HEK293 (cell line): ENCODE measurements around the gene RANBP2.

ENCODE experiments used
- CTCF ChIA-PET: fragments of 350-600 bp; formaldehyde crosslinking; extraction: SDS; loops from one replicate; lab custom pipeline; 2021; ENCODE audit warnings: antibody characterized with exemption; lab: Yijun Ruan, JAX
- POLR2A ChIA-PET: fragments of 300-600 bp; formaldehyde crosslinking; extraction: SDS; loops from one replicate; lab custom pipeline; 2020; ENCODE audit warnings: antibody characterized with exemption, inconsistent platforms; lab: Yijun Ruan, JAX
- H3K27ac ChIP-seq: fragments of 200-500 bp; sonication (Bioruptor generic); 2 replicates; pipeline ENCODE4 v1.5.1; 2014; ENCODE audit warnings: low read depth, low read length, control low read depth, inconsistent platforms; ENCODE audit errors: extremely low read depth
- H3K36me3 ChIP-seq, 2 experiments: fragments of 200-500 bp in 1 of 2; sonication (Bioruptor generic) in 1 of 2; 1 replicate in 1 of 2; 2 replicates in 1 of 2; pipeline ENCODE4 v1.5.1; 2014 to 2017; ENCODE audit warnings: inconsistent platforms in 2 of 2, low read length in 2 of 2; ENCODE audit not compliant: control insufficient read depth in 2 of 2, insufficient read depth in 1 of 2
- H3K4me1 ChIP-seq: fragments of 200-500 bp; sonication (Bioruptor generic); 2 replicates; pipeline ENCODE4 v1.5.1; 2014; ENCODE audit warnings: mild to moderate bottlenecking, low read length, inconsistent platforms; ENCODE audit not compliant: control insufficient read depth, insufficient read depth
- H3K4me3 ChIP-seq: 2 replicates; pipeline ENCODE4 v1.5.1; 2011; ENCODE audit warnings: low read depth, mild to moderate bottlenecking, control low read depth, low read length, moderate library complexity
- H3K9me3 ChIP-seq: fragments of 200-500 bp; sonication (Bioruptor generic); 2 replicates; pipeline ENCODE4 v1.5.1; 2014; ENCODE audit warnings: low read depth, low read length, inconsistent platforms; ENCODE audit not compliant: control insufficient read depth, insufficient read depth
- GLIS1 ChIP-seq: fragments of 450-650 bp; formaldehyde crosslinking; IDR thresholded peaks from 2 replicates; pipeline ENCODE4 v1.5.1; 2016; ENCODE audit warnings: missing biosample characterization, missing genetic modification characterization
- HOXA7 ChIP-seq: sonication (generic); formaldehyde crosslinking; IDR thresholded peaks from 2 replicates; pipeline ENCODE4 v1.8.1; 2022; ENCODE audit warnings: missing genetic modification reagents, borderline replicate concordance
- INSM2 ChIP-seq: fragments of 450-650 bp; formaldehyde crosslinking; IDR thresholded peaks from 2 replicates; pipeline ENCODE4 v1.5.1; 2016; ENCODE audit warnings: missing biosample characterization, missing genetic modification characterization
- OSR2 ChIP-seq: fragments of 450-650 bp; formaldehyde crosslinking; IDR thresholded peaks from 2 replicates; pipeline ENCODE4 v1.5.1; 2016; ENCODE audit warnings: missing biosample characterization, missing genetic modification characterization
- PBX3 ChIP-seq: sonication (generic); formaldehyde crosslinking; IDR thresholded peaks from 2 replicates; pipeline ENCODE4 v1.8.1; 2022; ENCODE audit warnings: mild to moderate bottlenecking, moderate library complexity, missing genetic modification reagents
- PRDM2 ChIP-seq: fragments of 450-650 bp; formaldehyde crosslinking; IDR thresholded peaks from 2 replicates; pipeline ENCODE4 v1.5.1; 2016; ENCODE audit warnings: missing biosample characterization, missing genetic modification characterization, borderline replicate concordance
- SP3 ChIP-seq: fragments of 450-650 bp; formaldehyde crosslinking; IDR thresholded peaks from 2 replicates; pipeline ENCODE4 v1.5.1; 2016; ENCODE audit warnings: missing biosample characterization, missing genetic modification characterization
- ZBTB11 ChIP-seq: fragments of 450-650 bp; formaldehyde crosslinking; conservative IDR thresholded peaks from 2 replicates; pipeline ENCODE4 v1.5.1; 2016; ENCODE audit warnings: low read depth, missing biosample characterization, missing genetic modification characterization
- ZBTB21 ChIP-seq: fragments of 450-650 bp; formaldehyde crosslinking; IDR thresholded peaks from 2 replicates; pipeline ENCODE4 v1.5.1; 2017; ENCODE audit warnings: missing biosample characterization, missing genetic modification characterization
- ZNF132 ChIP-seq: fragments of 450-650 bp; formaldehyde crosslinking; IDR thresholded peaks from 2 replicates; pipeline ENCODE4 v1.5.1; 2017; ENCODE audit warnings: missing biosample characterization, missing genetic modification characterization, borderline replicate concordance
- ZNF133 ChIP-seq: fragments of 450-650 bp; formaldehyde crosslinking; IDR thresholded peaks from 2 replicates; pipeline ENCODE4 v1.5.1; 2016; ENCODE audit warnings: missing biosample characterization, missing genetic modification characterization
- ZNF169 ChIP-seq: fragments of 450-650 bp; formaldehyde crosslinking; IDR thresholded peaks from 2 replicates; pipeline ENCODE4 v1.5.1; 2016; ENCODE audit warnings: missing biosample characterization, missing genetic modification characterization
- ZNF274 ChIP-seq, 2 experiments: fragments of 200-500 bp in 1 of 2; fragments of 450-650 bp in 1 of 2; sonication (Bioruptor generic) in 1 of 2; formaldehyde crosslinking in 1 of 2; IDR thresholded peaks; 2 replicates each; pipeline versions ENCODE4 v1.5.1 to v1.6.1; 2014 to 2016; ENCODE audit warnings: borderline replicate concordance in 1 of 2, inconsistent platforms in 1 of 2, low read length in 1 of 2, missing biosample characterization in 1 of 2, missing genetic modification characterization in 1 of 2
- ZNF292 ChIP-seq: fragments of 450-650 bp; formaldehyde crosslinking; IDR thresholded peaks from 2 replicates; pipeline ENCODE4 v1.5.1; 2016; ENCODE audit warnings: low read depth, missing biosample characterization, missing genetic modification characterization, borderline replicate concordance
- ZNF341 ChIP-seq: fragments of 450-650 bp; formaldehyde crosslinking; IDR thresholded peaks from 2 replicates; pipeline ENCODE4; 2016; ENCODE audit warnings: low read depth, missing biosample characterization, missing genetic modification characterization
- ZNF423 ChIP-seq: fragments of 450-650 bp; formaldehyde crosslinking; IDR thresholded peaks from 2 replicates; pipeline ENCODE4 v1.5.1; 2016; ENCODE audit warnings: missing biosample characterization, missing genetic modification characterization
- ZNF501 ChIP-seq: fragments of 450-650 bp; formaldehyde crosslinking; IDR thresholded peaks from 2 replicates; pipeline ENCODE4 v1.5.1; 2016; ENCODE audit warnings: missing biosample characterization, missing genetic modification characterization
- ZNF548 ChIP-seq: fragments of 450-650 bp; formaldehyde crosslinking; IDR thresholded peaks from 2 replicates; pipeline ENCODE4 v1.5.1; 2016; ENCODE audit warnings: missing biosample characterization, missing genetic modification characterization
- ZNF664 ChIP-seq: fragments of 450-650 bp; formaldehyde crosslinking; IDR thresholded peaks from 2 replicates; pipeline ENCODE4 v1.5.1; 2016; ENCODE audit warnings: missing biosample characterization, missing genetic modification characterization
- ZNF768 ChIP-seq: fragments of 450-650 bp; formaldehyde crosslinking; IDR thresholded peaks from 2 replicates; pipeline ENCODE4 v1.5.1; 2018; ENCODE audit warnings: missing biosample characterization, mild to moderate bottlenecking, missing genetic modification characterization

RANBP2 gene

GRCh38 chr2:108701806-108702205 is 17.5 kb upstream of the RANBP2 start:
- CTCF ChIA-PET, result no interaction called here
- H3K4me3 ChIP-seq, result no peak overlapping the region
- H3K4me1 ChIP-seq, result no peaks in the 10 kb centered on the region
- H3K9me3 ChIP-seq, result no peaks in the 10 kb centered on the region
- TF ChIP-seq SP3 (tag by site-specific recombination) (no peak), GLIS1 (tag by site-specific recombination) (no peak), PRDM2 (tag by site-specific recombination) (no peak), ZNF664 (tag by site-specific recombination) (no peak), ZNF132 (tag by site-specific recombination) (no peak), ZNF169 (no peak), ZNF341 (tag by site-specific recombination) (no peak), ZNF292 (tag by site-specific recombination) (no peak), ZBTB21 (no peak), HOXA7 (CRISPR knock-in tag) (no peak), ZNF274 (IDR thresholded peaks at IDR 0.05; ENCODE audit: low read length) (no peak), ZNF274 (tag by site-specific recombination; IDR thresholded peaks at IDR 0.05; ENCODE audit: borderline replicate concordance) (no peak), ZNF768 (tag by site-specific recombination) (no peak), ZBTB11 (tag by site-specific recombination) (no peak)
- TF ChIP-seq, all 188 proteins: peak for 0
- H3K36me3 ChIP-seq, result no peaks in the 10 kb centered on the region
- POLR2A ChIA-PET, result no interaction called here
- H3K27ac ChIP-seq, result no peak overlapping the region

- Histone ChIP-seq H3K9me3 (no peaks in the 10 kb centered on the region), H3K4me3 (no peak overlapping the region), H3K4me1 (no peaks in the 10 kb centered on the region), H3K27ac (no peak overlapping the region), H3K36me3 (no peaks in the 10 kb centered on the region)
- TF ChIP-seq ZNF423 (tag by site-specific recombination), result no peak
- no peak for TF ChIP-seq PBX3 (CRISPR knock-in tag)
- TF ChIP-seq ZNF133 (tag by site-specific recombination), result no peak
- no peak for TF ChIP-seq ZNF548 (tag by site-specific recombination)
- no peak for TF ChIP-seq ZNF501 (tag by site-specific recombination)
- no peak for TF ChIP-seq INSM2 (tag by site-specific recombination)
- no peak for TF ChIP-seq OSR2
- POLR2A ChIA-PET, result no interaction called here
- CTCF ChIA-PET, result no interaction called here
Measured at GRCh38 chr2:108704871-108705270, 14.4 kb upstream of the RANBP2 start.
